WERI-Rb-1 (cell line): ENCODE results near the gene LDLRAD2.

ENCODE experiments used
- DNase-seq: peaks from one replicate; pipeline ENCODE4 v3.0.0-alpha.2; 2020
- H3K27ac ChIP-seq: fragments of 250-450 bp; sonication (Bioruptor Pico); 2 replicates; pipeline ENCODE4 v1.5.1; 2020; ENCODE audit warnings: mild to moderate bottlenecking, moderate library complexity
- H3K27me3 ChIP-seq: fragments of 250-450 bp; sonication (Bioruptor Pico); 2 replicates; pipeline ENCODE4 v1.5.1; 2021; ENCODE audit warnings: mild to moderate bottlenecking, low read depth, moderate library complexity; ENCODE audit not compliant: insufficient read depth, severe bottlenecking
- H3K36me3 ChIP-seq: fragments of 250-450 bp; sonication (Bioruptor Pico); 2 replicates; pipeline ENCODE4 v1.5.1; 2020; ENCODE audit warnings: mild to moderate bottlenecking, moderate library complexity
- H3K4me3 ChIP-seq: 2 replicates; pipeline ENCODE4 v1.5.1; 2011; ENCODE audit warnings: low read depth, mild to moderate bottlenecking, control low read depth, low read length
- H3K9me3 ChIP-seq: fragments of 250-450 bp; sonication (Bioruptor Pico); 2 replicates; pipeline ENCODE4 v1.5.1; 2021; ENCODE audit warnings: mild to moderate bottlenecking, moderate library complexity; ENCODE audit not compliant: severe bottlenecking
- CTCF ChIP-seq: IDR thresholded peaks from 2 replicates; pipeline ENCODE4 v1.5.1; 2011; ENCODE audit warnings: low read depth, mild to moderate bottlenecking, control low read depth, inconsistent platforms, low read length

The LDLRAD2 gene

GRCh38 chr1:21867451-21867996, 55.5 kb downstream of the LDLRAD2 start:
- Histone ChIP-seq H3K4me3 (no peak overlapping the region), H3K9me3 (no peaks in the 10 kb centered on the region), H3K27ac (no peak overlapping the region), H3K36me3 (no peaks in the 10 kb centered on the region), H3K27me3 (no peaks in the 10 kb centered on the region)
- no peak for DNase-seq
- TF ChIP-seq CTCF: no peak

- H3K36me3 ChIP-seq: no peaks in the 10 kb centered on the region; the same call in 1 of the 2 replicates
- no peaks in the 10 kb centered on the region for H3K9me3 ChIP-seq
- no peak overlapping the region for H3K4me3 ChIP-seq
- H3K27me3 ChIP-seq: no peaks in the 10 kb centered on the region
- no peak for DNase-seq
- H3K27ac ChIP-seq: no peak overlapping the region
- TF ChIP-seq CTCF: no peak
Measured at GRCh38 chr1:21868482-21868881, 56.4 kb downstream of the LDLRAD2 start.

- Histone ChIP-seq H3K27ac (no peak overlapping the region), H3K36me3 (no peaks in the 10 kb centered on the region; the same call in 1 of the 2 replicates), H3K4me3 (no peak overlapping the region), H3K9me3 (no peaks in the 10 kb centered on the region), H3K27me3 (no peaks in the 10 kb centered on the region)
- no peak for TF ChIP-seq CTCF
- no peak for DNase-seq
Measured at GRCh38 chr1:21868941-21869454, 56.9 kb downstream of the LDLRAD2 start.

GRCh38 chr1:21869620-21870121, 57.6 kb downstream of the LDLRAD2 start:
- no peak overlapping the region for H3K27ac ChIP-seq
- no peaks in the 10 kb centered on the region; the same call in 1 of the 2 replicates for H3K36me3 ChIP-seq
- no peak for TF ChIP-seq CTCF

GRCh38 chr1:21870611-21871010, 58.5 kb downstream of the LDLRAD2 start:
- no peaks in the 10 kb centered on the region for H3K9me3 ChIP-seq
- DNase-seq: no peak
- no peak for TF ChIP-seq CTCF
- H3K36me3 ChIP-seq: no peaks in the 10 kb centered on the region; the same call in 1 of the 2 replicates
- H3K27me3 ChIP-seq: no peaks in the 10 kb centered on the region
- no peak overlapping the region for H3K4me3 ChIP-seq
- H3K27ac ChIP-seq: no peak overlapping the region

More at GRCh38 chr1:21869620-21870121, 57.6 kb downstream of the LDLRAD2 start:
- Histone ChIP-seq H3K9me3 (no peaks in the 10 kb centered on the region), H3K27me3 (no peaks in the 10 kb centered on the region), H3K4me3 (no peak overlapping the region)
- no peak for DNase-seq
